GM21529 (cell line): ENCODE results near the gene ZNF526.

ENCODE experiments used
- ATAC-seq: cut with Tn5 transposase; IDR thresholded peaks from one replicate; pipeline ENCODE4 v1.9.1; 2021; ENCODE audit not compliant: unreplicated experiment

Gene ZNF526

GRCh38 chr19:42196011-42197001 lies 23.8 kb upstream of the ZNF526 start:
- ATAC-seq, result no peak

GRCh38 chr19:42197375-42197817 lies 22.7 kb upstream of the ZNF526 start:
- no peak for ATAC-seq

- ATAC-seq, result peak; percentile 42
Measured at GRCh38 chr19:42198676-42199439, 21.3 kb upstream of the ZNF526 start.

GRCh38 chr19:42199440-42200115 lies 20.5 kb upstream of the ZNF526 start:
- peak; percentile 43 for ATAC-seq

GRCh38 chr19:42200116-42200715 lies 19.9 kb upstream of the ZNF526 start:
- no peak for ATAC-seq

GRCh38 chr19:42201489-42202289 lies 18.4 kb upstream of the ZNF526 start:
- peak; percentile 34 for ATAC-seq

- ATAC-seq, result no peak
Measured at GRCh38 chr19:42202290-42202880, 17.7 kb upstream of the ZNF526 start.

GRCh38 chr19:42203700-42204099 lies 16.4 kb upstream of the ZNF526 start:
- no peak for ATAC-seq

GRCh38 chr19:42204664-42205063 lies 15.4 kb upstream of the ZNF526 start:
- no peak for ATAC-seq

GRCh38 chr19:42206871-42207755 lies 13.0 kb upstream of the ZNF526 start:
- ATAC-seq, result no peak

GRCh38 chr19:42207767-42208271 lies 12.3 kb upstream of the ZNF526 start:
- no peak for ATAC-seq

GRCh38 chr19:42208612-42209011 lies 11.5 kb upstream of the ZNF526 start:
- no peak for ATAC-seq

- no peak for ATAC-seq
Measured at GRCh38 chr19:42212886-42213285, 7.2 kb upstream of the ZNF526 start.

- ATAC-seq, result no peak
Measured at GRCh38 chr19:42214810-42215485, 5.2 kb upstream of the ZNF526 start.

- peak; percentile 9 for ATAC-seq
Measured at GRCh38 chr19:42216653-42217519, 3.2 kb upstream of the ZNF526 start.

GRCh38 chr19:42217520-42218437 lies 2.3 kb upstream of the ZNF526 start, which contains the start of gene DEDD2:
DEDD2 (minus strand) TSS chr19:42217677; CDS start chr19:42217007, 670 bp downstream.
- peak; percentile 60 for ATAC-seq
